HUES48 (cell line): Measurements from ENCODE around the gene KIF25.

Source experiments
- H3K27ac ChIP-seq: one replicate; pipeline ENCODE4 v1.7.0; 2013; ENCODE audit warnings: low read depth, low read length, inconsistent platforms
- H3K27me3 ChIP-seq: 2 replicates; pipeline ENCODE4 v1.6.1; 2013; ENCODE audit warnings: mild to moderate bottlenecking, low read length; ENCODE audit not compliant: control insufficient read depth, insufficient read depth
- H3K36me3 ChIP-seq: 2 replicates; pipeline ENCODE4 v1.6.1; 2013; ENCODE audit warnings: low read length; ENCODE audit not compliant: control insufficient read depth, insufficient read depth
- H3K4me1 ChIP-seq: 2 replicates; pipeline ENCODE4 v1.6.1; 2013; ENCODE audit warnings: mild to moderate bottlenecking, low read length; ENCODE audit not compliant: control insufficient read depth, insufficient read depth
- H3K4me3 ChIP-seq: 2 replicates; pipeline ENCODE4 v1.5.1; 2013; ENCODE audit warnings: mild to moderate bottlenecking, low read depth, low read length
- H3K9ac ChIP-seq: 2 replicates; pipeline ENCODE4 v1.6.1; 2013; ENCODE audit warnings: mild to moderate bottlenecking, low read depth, low read length, moderate library complexity
- H3K9me3 ChIP-seq: 2 replicates; pipeline ENCODE4 v1.6.1; 2013; ENCODE audit warnings: low read length; ENCODE audit not compliant: control insufficient read depth, insufficient read depth

The KIF25 gene

DNA sequence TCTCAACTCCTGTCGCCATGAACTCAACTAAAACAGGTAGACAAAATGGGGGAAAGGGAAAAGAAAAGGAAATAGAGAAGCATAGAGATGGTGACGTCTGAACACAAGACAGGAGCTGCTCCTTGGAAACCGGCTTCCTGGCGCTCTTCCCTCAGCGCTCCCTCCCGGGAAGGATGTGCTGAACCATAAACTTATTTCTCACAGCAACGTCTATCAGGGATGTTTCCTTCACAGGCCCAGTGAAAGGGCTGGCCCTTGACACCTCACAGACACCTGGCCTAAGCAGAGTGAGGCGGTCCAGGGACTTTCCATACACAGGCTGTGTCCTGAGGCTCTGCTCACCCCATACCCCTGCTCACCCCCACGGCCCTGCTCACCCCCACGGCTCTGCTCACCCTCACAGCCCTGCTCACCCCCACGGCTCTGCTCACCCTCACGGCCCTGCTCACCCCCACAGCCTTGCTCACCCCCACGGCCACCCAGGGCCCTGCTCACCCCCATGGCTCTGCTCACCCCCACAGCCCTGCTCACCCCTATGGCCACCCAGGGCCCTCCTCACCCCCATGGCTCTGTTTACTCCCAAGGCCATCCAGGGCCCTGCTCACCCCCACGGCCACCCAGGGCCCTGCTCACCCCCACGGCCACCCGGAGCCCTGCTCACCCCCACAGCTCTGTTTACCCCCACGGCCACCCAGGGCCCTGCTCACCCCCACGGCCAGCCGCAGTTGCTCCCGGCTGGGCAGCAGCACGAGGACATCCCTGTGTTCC is 80.9 kb downstream of the KIF25 start:
- Histone ChIP-seq H3K9me3 (no peaks in the 10 kb centered on the region), H3K4me1 (peaks cover 7% of the 10 kb centered on the region; the same call in 1 of the 2 replicates), H3K27me3 (no peaks in the 10 kb centered on the region), H3K27ac (no peak overlapping the region), H3K9ac (no peak overlapping the region), H3K36me3 (no peaks in the 10 kb centered on the region), H3K4me3 (no peak overlapping the region)

DNA sequence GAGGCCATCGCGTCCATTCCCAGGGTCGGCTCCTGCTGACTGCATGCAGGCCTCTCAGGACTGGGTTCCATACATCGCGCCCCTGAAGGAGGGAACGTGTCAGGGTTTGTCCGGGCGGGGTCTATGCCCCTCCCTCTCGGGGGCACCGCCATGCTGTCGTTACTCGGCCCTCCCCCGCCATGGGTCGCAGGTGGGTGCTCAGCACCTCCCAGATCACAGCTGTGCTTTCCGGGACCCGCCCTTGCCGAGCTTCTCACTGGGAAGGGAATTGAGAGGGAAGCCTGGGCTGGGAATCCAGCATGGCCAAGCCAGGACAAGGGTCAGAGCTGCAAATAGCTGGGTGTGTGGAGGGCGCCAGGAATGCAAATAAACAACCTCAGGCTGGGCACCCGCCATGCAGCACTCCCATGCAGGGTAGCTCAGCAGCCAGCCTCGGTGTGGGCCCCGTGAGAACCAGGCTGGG is 81.5 kb downstream of the KIF25 start, which contains the start of gene FRMD1:
FRMD1 (minus strand) TSS at position 270 of the 463 bp plus-strand sequence; CDS start at position 152, 118 bp downstream.
- H3K9me3 ChIP-seq = no peaks in the 10 kb centered on the region
- H3K4me3 ChIP-seq = no peak within 1 kb of the TSS
- peaks cover 9% of the 10 kb centered on the region; the same call in 1 of the 2 replicates for H3K4me1 ChIP-seq
- H3K27ac ChIP-seq = no peak within 1 kb of the TSS
- H3K9ac ChIP-seq = no peak within 1 kb of the TSS
- no peaks in the 10 kb centered on the region for H3K36me3 ChIP-seq
- no peaks in the 10 kb centered on the region for H3K27me3 ChIP-seq

DNA sequence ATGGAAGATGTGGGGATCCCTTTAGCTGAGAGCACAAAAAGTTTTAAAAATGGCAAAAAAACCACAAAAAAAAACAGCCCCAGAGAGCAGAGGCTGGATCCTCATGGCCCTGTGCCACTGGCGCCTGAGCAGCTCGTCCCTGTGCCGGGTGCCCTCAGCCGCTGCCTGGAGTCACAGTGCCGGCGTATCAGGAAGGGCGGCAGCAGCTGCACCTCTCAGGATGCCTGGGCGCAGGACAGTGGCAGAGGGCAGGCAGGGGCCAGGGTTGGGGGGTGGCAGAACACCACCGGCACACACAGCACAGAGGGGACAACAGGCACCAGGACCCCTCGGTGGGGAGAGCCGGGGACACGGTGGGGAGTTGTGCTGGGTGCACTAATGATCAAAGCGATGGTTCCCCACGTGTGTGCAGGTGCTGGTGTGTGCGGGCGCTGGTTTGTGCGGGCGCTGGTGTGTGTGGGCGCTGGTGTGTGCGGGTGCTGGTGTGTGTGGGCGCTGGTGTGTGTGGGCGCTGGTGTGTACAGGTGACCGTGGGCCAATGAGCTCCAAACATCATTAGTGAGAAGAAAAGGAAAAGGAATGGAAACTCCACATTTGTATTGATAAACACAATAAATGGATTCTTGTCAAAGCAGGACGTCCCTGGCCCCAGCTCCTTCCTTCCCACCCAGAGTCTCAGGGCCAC is 83.1 kb downstream of the KIF25 start:
- Histone ChIP-seq H3K4me1 (peaks cover 9% of the 10 kb centered on the region; the same call in 1 of the 2 replicates), H3K36me3 (no peaks in the 10 kb centered on the region), H3K9ac (no peak overlapping the region), H3K4me3 (no peak overlapping the region), H3K9me3 (no peaks in the 10 kb centered on the region), H3K27ac (no peak overlapping the region), H3K27me3 (no peaks in the 10 kb centered on the region)

DNA sequence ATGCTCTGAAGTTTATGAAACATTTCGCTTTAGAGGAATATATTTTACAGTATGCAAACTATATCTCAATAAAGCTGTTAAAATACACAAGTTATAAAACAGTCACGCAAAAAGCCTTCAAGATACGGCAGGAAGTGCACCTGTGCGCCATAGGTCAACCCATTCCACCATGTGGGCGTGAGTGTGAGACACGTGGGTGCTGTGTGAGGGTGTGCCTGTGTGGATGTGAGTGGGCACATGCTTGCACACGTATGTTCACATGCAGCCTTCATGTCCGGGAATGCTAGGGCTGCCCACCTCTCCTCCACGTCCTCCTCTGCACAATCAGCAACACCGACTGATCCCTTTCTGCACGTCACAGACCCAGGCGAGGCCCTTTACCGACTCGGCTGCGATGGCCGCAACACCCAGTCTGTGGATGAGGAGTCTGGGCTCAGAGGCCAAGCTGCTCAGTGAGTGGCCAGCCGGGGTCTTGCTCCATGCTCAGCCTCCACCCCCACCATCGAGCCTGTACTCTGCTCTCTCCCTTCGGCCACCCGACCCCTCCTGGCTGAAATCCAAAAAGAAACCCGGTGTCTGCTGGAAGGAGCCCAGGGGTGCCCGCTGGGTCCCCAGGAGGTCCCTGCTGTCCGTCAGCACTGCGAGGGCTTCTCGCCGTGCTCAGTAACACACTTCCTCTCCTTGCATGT is 84.5 kb downstream of the KIF25 start:
- H3K27ac ChIP-seq = no peak overlapping the region
- no peak overlapping the region for H3K9ac ChIP-seq
- no peaks in the 10 kb centered on the region for H3K27me3 ChIP-seq
- H3K4me1 ChIP-seq = peaks cover 9% of the 10 kb centered on the region; the same call in 1 of the 2 replicates
- H3K9me3 ChIP-seq = no peaks in the 10 kb centered on the region
- H3K36me3 ChIP-seq = no peaks in the 10 kb centered on the region
- H3K4me3 ChIP-seq = no peak overlapping the region

DNA sequence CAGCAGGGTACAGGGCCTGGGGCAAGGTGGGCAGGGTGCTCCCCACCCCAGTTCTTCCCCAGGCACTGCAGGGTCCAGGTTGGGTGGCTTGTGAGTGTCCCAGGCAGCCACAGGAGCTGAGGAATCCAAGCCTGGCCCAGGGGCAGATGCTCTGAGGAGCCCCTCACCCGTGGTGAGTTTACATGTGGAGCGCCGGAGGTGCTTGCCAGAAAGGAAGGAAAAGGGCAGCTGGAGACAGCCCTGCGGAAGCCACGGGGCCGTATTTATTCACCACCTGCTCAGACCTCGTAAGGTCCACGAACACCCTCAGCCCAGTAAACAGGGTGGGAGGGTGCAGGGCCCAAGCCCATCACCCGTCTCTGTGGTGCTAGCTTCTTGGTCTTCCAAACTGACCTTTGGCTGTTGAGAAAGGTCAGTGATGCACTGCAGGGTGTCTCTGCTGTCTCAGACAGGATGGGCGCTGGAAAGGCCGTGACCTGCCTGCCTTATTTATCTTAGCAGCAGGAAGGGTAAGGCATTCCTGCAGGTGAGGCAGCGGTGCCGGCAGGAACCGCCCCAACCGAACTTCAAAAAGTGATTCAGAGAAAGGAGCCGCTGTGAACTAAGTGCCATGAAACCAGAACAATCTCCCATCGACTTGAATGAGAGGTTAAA is 85.5 kb downstream of the KIF25 start:
- peaks cover 13% of the 10 kb centered on the region; the same call in 1 of the 2 replicates for H3K4me1 ChIP-seq
- no peaks in the 10 kb centered on the region for H3K9me3 ChIP-seq
- no peak overlapping the region for H3K9ac ChIP-seq
- H3K36me3 ChIP-seq = no peaks in the 10 kb centered on the region
- no peak overlapping the region for H3K4me3 ChIP-seq
- H3K27me3 ChIP-seq = no peaks in the 10 kb centered on the region
- no peak overlapping the region for H3K27ac ChIP-seq

DNA sequence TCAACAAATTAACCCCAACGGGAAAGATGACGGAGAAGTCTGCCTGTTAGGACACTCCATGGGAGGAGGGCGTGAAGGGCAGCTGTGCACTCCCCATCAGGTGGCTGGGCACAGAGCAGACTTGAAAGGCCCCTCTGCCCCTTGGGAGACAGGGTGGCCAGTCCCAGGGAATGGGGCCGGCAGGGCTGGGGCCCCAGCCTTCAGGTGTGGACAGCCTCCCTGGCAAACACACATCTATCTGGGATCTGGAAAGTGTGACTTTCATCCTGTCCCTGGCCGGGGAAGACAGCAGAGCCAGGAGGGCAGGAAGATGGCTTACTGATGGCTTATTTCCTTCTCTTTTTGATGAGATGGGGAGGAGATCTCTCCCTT is 86.0 kb downstream of the KIF25 start:
- H3K27me3 ChIP-seq = no peaks in the 10 kb centered on the region
- peaks cover 18% of the 10 kb centered on the region; the same call in 1 of the 2 replicates for H3K4me1 ChIP-seq
- no peaks in the 10 kb centered on the region for H3K36me3 ChIP-seq
- no peaks in the 10 kb centered on the region for H3K9me3 ChIP-seq
- H3K27ac ChIP-seq = no peak overlapping the region
- H3K9ac ChIP-seq = no peak overlapping the region
- H3K4me3 ChIP-seq = no peak overlapping the region

DNA sequence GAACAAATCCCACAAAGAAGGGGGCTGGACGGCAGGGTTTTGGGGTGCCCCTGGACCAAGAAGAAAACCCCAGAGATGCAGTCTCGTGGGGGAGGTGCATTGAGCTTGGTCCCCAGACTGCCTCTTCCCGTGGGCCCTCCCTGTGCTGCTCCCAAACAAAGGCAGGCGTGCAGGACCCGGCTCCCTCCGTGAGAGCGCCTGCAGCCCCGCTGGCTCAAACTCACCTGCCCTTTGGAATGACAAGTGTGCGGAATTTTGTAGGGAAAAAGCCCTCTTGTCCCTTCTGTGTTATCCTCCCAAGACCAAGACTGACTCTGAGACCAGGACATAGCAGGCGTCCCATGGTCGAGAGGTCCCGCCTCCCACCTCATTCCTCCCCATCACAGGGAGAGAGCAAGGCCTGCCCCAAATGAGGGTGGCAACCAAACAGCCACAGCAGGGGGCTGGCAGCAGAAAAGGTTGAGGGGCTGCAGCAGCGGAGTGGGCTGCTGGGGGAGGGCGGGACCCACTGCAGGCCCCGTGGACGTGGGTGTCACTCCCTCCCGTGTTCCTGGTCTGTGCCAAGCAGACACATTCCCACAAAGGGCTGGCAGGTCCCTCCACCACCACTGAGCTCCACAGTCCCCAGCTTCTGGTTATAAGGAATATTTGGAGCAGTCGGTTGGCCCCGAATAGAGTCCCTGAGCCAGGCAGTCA is 87.1 kb downstream of the KIF25 start:
- H3K27me3 ChIP-seq = no peaks in the 10 kb centered on the region; the same call in 1 of the 2 replicates
- no peak overlapping the region for H3K4me3 ChIP-seq
- no peaks in the 10 kb centered on the region for H3K9me3 ChIP-seq
- no peak overlapping the region for H3K27ac ChIP-seq
- H3K9ac ChIP-seq = no peak overlapping the region
- H3K4me1 ChIP-seq = peaks cover 26% of the 10 kb centered on the region; the same call in 1 of the 2 replicates
- H3K36me3 ChIP-seq = no peaks in the 10 kb centered on the region

DNA sequence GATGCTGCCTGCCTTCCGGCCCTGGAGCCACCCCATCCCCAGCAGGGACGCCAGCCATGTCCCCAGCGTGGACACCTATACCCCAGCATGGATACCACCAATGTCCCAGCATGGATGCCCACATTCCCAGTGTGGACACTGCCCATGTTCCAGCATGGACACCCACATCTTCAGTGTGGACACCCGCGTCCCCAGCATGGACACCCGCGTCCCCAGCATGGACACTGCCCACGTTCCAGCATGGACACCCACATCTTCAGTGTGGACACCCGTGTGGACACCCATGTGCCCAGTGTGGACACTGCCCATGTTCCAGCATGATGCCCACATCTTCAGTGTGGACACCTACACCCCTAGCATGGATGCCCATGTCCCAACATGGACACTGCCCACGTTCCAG is 88.6 kb downstream of the KIF25 start:
- no peaks in the 10 kb centered on the region for H3K36me3 ChIP-seq
- H3K4me3 ChIP-seq = no peak overlapping the region
- peaks cover 26% of the 10 kb centered on the region; the same call in 1 of the 2 replicates for H3K4me1 ChIP-seq
- H3K27me3 ChIP-seq = no peaks in the 10 kb centered on the region; the same call in 1 of the 2 replicates
- no peaks in the 10 kb centered on the region for H3K9me3 ChIP-seq
- H3K27ac ChIP-seq = no peak overlapping the region
- no peak overlapping the region for H3K9ac ChIP-seq

DNA sequence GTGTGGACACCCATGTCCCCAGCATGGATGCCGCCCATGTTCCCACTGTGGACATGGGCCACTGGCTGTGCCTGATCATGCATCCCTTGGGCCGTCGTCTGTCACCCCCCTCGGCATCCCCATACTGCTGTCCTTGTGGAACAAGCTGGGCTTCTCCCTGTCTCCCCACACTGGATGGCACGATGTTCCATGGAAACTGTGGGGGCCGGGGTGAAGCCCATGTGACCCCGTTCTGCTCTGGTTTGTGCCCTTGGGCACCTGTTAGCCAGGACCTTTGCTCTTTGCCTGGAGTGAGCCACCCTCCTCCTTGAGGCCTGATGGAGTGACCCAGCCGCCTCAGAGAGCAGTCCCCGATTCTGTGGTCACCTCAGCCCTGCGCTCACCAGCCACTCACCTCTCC is 89.1 kb downstream of the KIF25 start:
- no peaks in the 10 kb centered on the region for H3K36me3 ChIP-seq
- H3K9me3 ChIP-seq = no peaks in the 10 kb centered on the region
- no peak overlapping the region for H3K4me3 ChIP-seq
- peaks cover 26% of the 10 kb centered on the region; the same call in 1 of the 2 replicates for H3K4me1 ChIP-seq
- no peak overlapping the region for H3K27ac ChIP-seq
- H3K9ac ChIP-seq = no peak overlapping the region
- no peaks in the 10 kb centered on the region; the same call in 1 of the 2 replicates for H3K27me3 ChIP-seq
